Hepatocyte (in vitro differentiated cells): ENCODE measurements around the gene AMBRA1. TPM values are rescaled to one million over a fixed set of nuclear protein-coding genes. Genes with fewer than 3 reads are reported as not detected.

Source experiments
- DNase-seq: peaks from one replicate; pipeline ENCODE4 v3.0.0-alpha.2; 2016; ENCODE audit warnings: low spot score
- H2AFZ ChIP-seq: fragments of 200-600 bp; sonication (generic); 2 replicates; pipeline ENCODE4 v1.6.0; 2016; ENCODE audit warnings: antibody characterized with exemption, mild to moderate bottlenecking
- H3K27ac ChIP-seq: fragments of 200-600 bp; sonication (generic); 2 replicates; pipeline ENCODE4 v1.5.1; 2016; ENCODE audit warnings: mild to moderate bottlenecking
- H3K27me3 ChIP-seq: fragments of 200-600 bp; sonication (generic); 2 replicates; pipeline ENCODE4 v1.6.1; 2016
- H3K36me3 ChIP-seq: fragments of 200-600 bp; sonication (generic); replicated peaks from 2 replicates; pipeline ENCODE4 v1.5.1; 2016; ENCODE audit warnings: low read depth; ENCODE audit not compliant: insufficient read depth
- H3K4me1 ChIP-seq: fragments of 200-600 bp; sonication (generic); 2 replicates; pipeline ENCODE4 v1.5.1; 2016; ENCODE audit warnings: mild to moderate bottlenecking, moderate library complexity; ENCODE audit not compliant: insufficient read depth
- H3K4me2 ChIP-seq: fragments of 200-600 bp; sonication (generic); 2 replicates; pipeline ENCODE4 v1.6.0; 2016
- H3K4me3 ChIP-seq: fragments of 200-600 bp; sonication (generic); 2 replicates; pipeline ENCODE4 v1.5.1; 2016; ENCODE audit warnings: mild to moderate bottlenecking
- H3K79me2 ChIP-seq: fragments of 200-600 bp; sonication (generic); 2 replicates; pipeline ENCODE4 v1.6.0; 2017; ENCODE audit warnings: mild to moderate bottlenecking
- H3K9me2 ChIP-seq: fragments of 200-600 bp; sonication (generic); replicated peaks from 2 replicates; pipeline ENCODE4 v1.6.0; 2017; ENCODE audit warnings: mild to moderate bottlenecking; ENCODE audit not compliant: insufficient read depth
- H3K9me3 ChIP-seq: fragments of 200-600 bp; sonication (generic); 2 replicates; pipeline ENCODE4 v1.5.1; 2016; ENCODE audit warnings: low read depth, mild to moderate bottlenecking
- H4K20me1 ChIP-seq: fragments of 200-600 bp; sonication (generic); 2 replicates; pipeline ENCODE4 v1.6.0; 2016; ENCODE audit warnings: mild to moderate bottlenecking; ENCODE audit not compliant: insufficient read depth, poor library complexity, severe bottlenecking
- EZH2 ChIP-seq: fragments of 200-600 bp; sonication (generic); IDR thresholded peaks from 2 replicates; pipeline ENCODE4 v1.6.1; 2016; ENCODE audit warnings: antibody characterized with exemption, mild to moderate bottlenecking, borderline replicate concordance
- EZH2phosphoT487 ChIP-seq: fragments of 200-600 bp; sonication (generic); IDR thresholded peaks from one replicate; pipeline ENCODE4 v1.6.1; 2018; ENCODE audit warnings: antibody characterized with exemption, mild to moderate bottlenecking, low read depth, moderate library complexity; ENCODE audit not compliant: unreplicated experiment, severe bottlenecking
- WGBS: methylation state at CpG from one replicate; pipeline ENCODE4 v1.1.6; 2016; ENCODE audit warnings: low lambda C conversion rate; ENCODE audit errors: missing lambda C conversion rate; 5-methylcytosine and 5-hydroxymethylcytosine counted together
- polyA plus RNA-seq: library from polyadenylated mRNA; unstranded; fragments of >200 nt; fragmentation: Nextera tagmentation; extraction: Ambion mirVana; gene quantifications from 2 replicates; pipeline ENCODE4 v1.2.1, GENCODE V29; 2016
- total RNA-seq: library from RNA; depleted of rRNA; stranded (reverse); fragments of >200 nt; gene quantifications from 2 replicates; pipeline ENCODE4 v1.2.3, GENCODE V29; 2014
- TF ChIP-seq, protein P1 (sequence below): fragments of 200-600 bp; sonication (generic); IDR thresholded peaks from 2 replicates; pipeline ENCODE4 v1.5.1; 2016; ENCODE audit warnings: antibody characterized with exemption, mild to moderate bottlenecking; ENCODE audit not compliant: poor library complexity

AMBRA1 gene
- total and polyA plus RNA-seq, 2 experiments from 2014 or later, result 7.2 to 31.2 TPM

DNA sequence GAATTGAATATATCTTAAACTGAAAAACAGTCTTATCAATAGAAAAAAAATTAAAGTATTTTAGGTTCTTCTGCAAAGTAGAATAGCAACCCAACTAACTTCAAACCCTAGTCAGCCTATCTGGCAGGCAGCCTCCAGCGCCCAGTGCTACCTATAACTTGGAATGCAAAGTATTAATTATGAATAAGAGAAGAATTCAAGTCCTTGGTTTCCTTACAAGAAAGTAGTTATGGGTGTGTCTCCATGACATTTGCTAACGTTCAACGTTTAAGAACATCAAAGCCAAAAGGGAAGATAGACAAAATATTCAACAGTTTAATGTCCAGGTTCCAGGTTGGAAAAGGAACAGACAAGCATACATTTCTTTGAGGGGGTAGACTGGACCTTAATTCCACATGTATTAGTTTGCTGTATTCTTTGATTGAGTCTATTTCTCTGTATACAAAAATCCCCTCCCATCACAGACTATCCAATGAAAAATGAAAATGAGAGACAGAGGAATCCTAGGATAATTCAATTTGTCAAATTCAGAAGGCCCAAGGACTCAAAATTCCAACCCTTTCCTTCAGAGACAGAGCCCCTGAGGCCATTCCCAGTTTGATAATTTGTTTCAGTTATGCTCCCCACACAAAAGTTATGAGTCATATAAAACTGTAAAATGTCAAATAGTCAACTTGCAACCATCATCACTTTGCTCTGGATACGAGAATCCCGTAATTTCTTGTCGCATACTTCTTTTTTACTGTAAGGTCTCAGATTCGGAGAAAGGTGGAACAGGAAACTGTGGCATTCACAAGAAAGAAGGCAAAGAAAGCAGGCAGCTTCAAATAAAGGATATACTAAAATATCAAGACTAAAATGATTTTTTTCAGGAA, 118.5 kb downstream of the AMBRA1 start:
- Histone ChIP-seq H4K20me1 (no peaks in the 10 kb centered on the region), H3K79me2 (peaks cover 35% of the 10 kb centered on the region), H3K27ac (no peak overlapping the region), H2AFZ (no peak overlapping the region), H3K4me3 (no peak overlapping the region), H3K9me3 (no peaks in the 10 kb centered on the region), H3K36me3 (no peaks in the 10 kb centered on the region), H3K4me1 (peaks cover 12% of the 10 kb centered on the region), H3K27me3 (no peaks in the 10 kb centered on the region), H3K4me2 (no peak overlapping the region), H3K9me2 (no peaks in the 10 kb centered on the region)
- TF ChIP-seq EZH2phosphoT487 (no peak), EZH2 (no peak)
- TF ChIP-seq, protein P1, sequence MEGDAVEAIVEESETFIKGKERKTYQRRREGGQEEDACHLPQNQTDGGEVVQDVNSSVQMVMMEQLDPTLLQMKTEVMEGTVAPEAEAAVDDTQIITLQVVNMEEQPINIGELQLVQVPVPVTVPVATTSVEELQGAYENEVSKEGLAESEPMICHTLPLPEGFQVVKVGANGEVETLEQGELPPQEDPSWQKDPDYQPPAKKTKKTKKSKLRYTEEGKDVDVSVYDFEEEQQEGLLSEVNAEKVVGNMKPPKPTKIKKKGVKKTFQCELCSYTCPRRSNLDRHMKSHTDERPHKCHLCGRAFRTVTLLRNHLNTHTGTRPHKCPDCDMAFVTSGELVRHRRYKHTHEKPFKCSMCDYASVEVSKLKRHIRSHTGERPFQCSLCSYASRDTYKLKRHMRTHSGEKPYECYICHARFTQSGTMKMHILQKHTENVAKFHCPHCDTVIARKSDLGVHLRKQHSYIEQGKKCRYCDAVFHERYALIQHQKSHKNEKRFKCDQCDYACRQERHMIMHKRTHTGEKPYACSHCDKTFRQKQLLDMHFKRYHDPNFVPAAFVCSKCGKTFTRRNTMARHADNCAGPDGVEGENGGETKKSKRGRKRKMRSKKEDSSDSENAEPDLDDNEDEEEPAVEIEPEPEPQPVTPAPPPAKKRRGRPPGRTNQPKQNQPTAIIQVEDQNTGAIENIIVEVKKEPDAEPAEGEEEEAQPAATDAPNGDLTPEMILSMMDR, result no peak
- 86% methylated on average over 7 of the region's 7 CpGs for WGBS
- DNase-seq, result no peak

DNA sequence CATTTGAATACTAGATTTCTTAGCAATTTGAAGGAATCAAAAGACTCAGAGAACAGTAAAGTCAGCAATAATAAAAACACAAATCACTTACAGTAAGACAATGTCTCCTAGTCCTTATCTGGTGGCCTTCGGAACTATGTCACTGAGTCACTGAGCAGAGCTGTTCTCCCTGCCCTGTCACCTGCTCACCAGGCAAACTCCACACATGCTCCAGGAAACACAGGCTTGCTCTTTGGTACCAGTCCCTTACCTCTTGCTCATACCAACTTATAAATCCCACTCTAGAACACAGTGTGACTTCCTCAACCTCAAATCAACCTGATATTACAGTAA, 121.2 kb downstream of the AMBRA1 start:
- no peaks in the 10 kb centered on the region for H3K9me3 ChIP-seq
- H3K9me2 ChIP-seq, result no peaks in the 10 kb centered on the region
- peaks cover 25% of the 10 kb centered on the region for H3K79me2 ChIP-seq
- H3K4me1 ChIP-seq, result peaks cover 12% of the 10 kb centered on the region
- H3K36me3 ChIP-seq, result no peaks in the 10 kb centered on the region
- no peak overlapping the region for H2AFZ ChIP-seq
- peak overlapping the region; percentile 78 for H3K27ac ChIP-seq
- DNase-seq, result peak; percentile 71
- no peaks in the 10 kb centered on the region for H4K20me1 ChIP-seq
- no peak overlapping the region for H3K4me3 ChIP-seq
- H3K27me3 ChIP-seq, result no peaks in the 10 kb centered on the region
- peak overlapping the region; percentile 19 for H3K4me2 ChIP-seq
- 60% methylated on average over 1 of the region's 1 CpG for WGBS
- TF ChIP-seq EZH2, result no peak
- no peak for TF ChIP-seq EZH2phosphoT487
- TF ChIP-seq, protein P1, result no peak

DNA sequence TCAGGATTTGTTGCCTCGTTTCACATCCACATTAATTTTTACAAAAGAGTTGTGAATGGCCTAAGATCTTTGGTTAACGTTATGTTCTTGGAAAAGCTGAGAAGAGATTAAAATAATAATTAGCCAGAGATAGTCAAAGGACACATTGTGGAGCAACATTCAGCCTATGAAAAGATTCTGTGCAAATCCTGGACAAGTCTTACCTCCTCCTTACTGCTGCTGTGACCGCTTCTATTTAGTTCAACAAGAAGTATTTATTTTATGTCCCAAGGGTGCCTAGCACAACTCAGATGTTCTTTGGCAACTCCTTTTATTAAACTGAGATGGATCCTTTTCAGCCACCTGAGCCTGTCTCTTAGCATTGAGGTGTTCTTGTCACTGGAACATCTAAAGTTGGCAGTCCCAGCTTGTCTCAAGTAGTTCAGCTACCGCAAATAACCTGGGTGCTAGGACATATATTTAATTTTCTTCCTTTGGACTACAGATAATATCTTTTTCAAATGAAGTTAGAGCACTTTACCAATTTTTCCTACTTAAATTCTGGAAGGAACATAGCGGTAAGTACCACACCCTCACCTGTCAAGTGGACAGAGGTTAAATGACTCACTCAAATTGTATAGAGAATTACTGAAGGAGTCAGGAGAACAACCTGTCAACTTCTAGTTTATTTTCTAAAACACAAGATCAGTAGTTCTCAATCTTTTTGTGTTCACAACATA, 121.7 kb downstream of the AMBRA1 start:
- 87% methylated on average over 5 of the region's 5 CpGs for WGBS
- H3K4me3 ChIP-seq, result no peak overlapping the region
- peaks cover 25% of the 10 kb centered on the region for H3K79me2 ChIP-seq
- H4K20me1 ChIP-seq, result no peaks in the 10 kb centered on the region
- H2AFZ ChIP-seq, result no peak overlapping the region
- peaks cover 12% of the 10 kb centered on the region for H3K4me1 ChIP-seq
- no peaks in the 10 kb centered on the region for H3K9me2 ChIP-seq
- no peaks in the 10 kb centered on the region for H3K36me3 ChIP-seq
- H3K9me3 ChIP-seq, result no peaks in the 10 kb centered on the region
- TF ChIP-seq EZH2phosphoT487, result no peak
- TF ChIP-seq, protein P1, result no peak
- peak overlapping the region; percentile 19 for H3K4me2 ChIP-seq
- no peak for DNase-seq
- no peaks in the 10 kb centered on the region for H3K27me3 ChIP-seq
- peak overlapping the region; percentile 78 for H3K27ac ChIP-seq
